CD4-positive, alpha-beta T cell treated with Interleukin-1 beta for 1 hour (primary cell): ENCODE data around the gene TMEM134.
A peak's percentile ranks its signal among the peaks of the same experiment; 100 is the strongest.
"Not testable (repeated sequence)": the region's sequence is repeated elsewhere in the genome, so short reads cannot be mapped to it uniquely, and the experiment has no call there.

ENCODE experiments used
- DNase-seq, 2 donors: peaks; one replicate each; pipeline ENCODE4 v3.0.0-alpha.2; 2020 to 2022

Gene TMEM134

DNA sequence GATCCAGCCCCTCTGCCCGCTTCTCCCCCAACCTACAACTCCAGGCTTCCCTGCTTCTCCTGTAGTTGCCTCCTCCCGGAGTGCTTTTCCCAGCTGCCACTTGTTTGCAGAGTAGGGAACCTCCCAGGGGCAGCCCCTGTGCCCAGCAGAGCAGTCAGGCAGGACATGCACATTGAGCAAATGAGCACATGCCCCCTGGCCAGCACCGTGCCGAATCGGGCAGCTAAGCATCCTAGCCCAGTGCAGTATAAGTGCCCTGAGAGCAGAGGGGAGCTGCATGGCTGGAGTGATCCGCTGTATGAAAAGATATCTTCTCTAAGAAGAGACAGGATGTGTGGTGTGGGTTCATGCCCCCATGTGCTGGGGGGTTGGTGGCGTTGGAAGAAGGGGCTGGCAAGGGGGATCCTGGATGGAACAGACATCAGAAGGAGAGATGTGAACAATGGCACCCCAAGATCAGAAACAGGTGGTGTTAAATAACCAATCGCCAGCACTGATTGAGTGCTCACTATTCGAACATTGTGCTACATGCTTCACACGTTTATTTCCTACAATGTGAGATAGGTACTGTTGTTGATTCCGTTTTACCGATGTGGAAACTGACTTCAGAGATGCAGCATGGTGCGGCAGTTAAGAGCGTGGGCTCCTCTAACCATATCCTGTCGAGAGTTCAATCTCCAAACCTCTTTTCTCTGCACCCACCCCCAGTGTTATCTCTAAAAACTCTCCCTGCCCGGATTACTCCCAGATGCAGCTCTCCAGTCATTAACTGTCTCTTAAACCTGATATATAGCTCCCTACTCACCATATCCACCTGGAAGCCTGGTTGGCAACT is 15.0 kb upstream of the TMEM134 start:
- DNase-seq, result peak; percentile 27 to 63

DNA sequence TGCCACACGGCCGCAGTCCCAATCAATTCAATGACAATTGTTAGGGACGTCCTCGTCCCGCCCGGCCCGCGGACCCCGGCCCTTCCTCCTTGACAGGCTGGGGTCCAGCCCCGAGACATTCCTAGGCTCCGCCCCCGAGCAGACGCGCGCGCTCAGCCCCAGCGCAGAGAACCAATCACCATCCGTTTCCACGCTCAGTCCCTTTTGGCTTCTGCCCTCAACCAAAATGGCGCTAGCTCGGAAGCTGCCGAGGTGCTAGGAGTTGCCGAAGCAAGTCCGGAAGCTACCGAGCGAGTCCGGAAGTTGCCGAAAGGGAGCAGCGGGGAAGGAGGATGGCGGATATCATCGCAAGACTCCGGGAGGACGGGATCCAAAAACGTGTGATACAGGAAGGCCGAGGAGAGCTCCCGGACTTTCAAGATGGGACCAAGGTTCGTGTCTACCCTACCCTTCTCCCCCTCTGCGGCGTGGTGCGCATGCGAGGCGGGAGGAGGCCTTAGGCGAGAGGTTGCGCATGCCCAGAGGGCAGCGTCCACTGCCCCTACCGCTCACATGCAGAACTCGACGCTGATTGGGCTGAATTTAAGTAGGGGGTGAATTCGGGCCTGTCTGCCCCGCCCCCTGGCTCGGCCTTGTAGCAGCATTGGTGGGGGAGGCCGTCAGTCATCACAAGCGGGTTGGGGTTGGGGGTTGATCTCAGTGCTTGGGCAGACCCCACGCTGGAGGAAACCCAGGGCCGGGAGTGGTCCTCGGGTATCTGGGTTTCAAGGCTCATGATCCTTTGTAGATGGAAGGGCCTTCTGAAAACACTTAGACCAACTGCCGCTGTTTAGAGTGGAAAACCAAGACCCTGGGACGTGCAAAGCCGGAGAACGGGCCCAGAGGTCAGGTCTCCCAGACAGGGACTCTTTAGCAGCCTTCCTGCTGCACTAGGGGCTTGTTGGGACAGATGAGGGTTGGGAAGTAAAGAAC is 14.1 kb upstream of the TMEM134 start, which contains the start of gene AIP:
AIP (plus strand) TSS at position 200 of the 972 bp plus-strand sequence; CDS start at position 333, 133 bp downstream.
- DNase-seq, result peak; percentile 97 to 98

DNA sequence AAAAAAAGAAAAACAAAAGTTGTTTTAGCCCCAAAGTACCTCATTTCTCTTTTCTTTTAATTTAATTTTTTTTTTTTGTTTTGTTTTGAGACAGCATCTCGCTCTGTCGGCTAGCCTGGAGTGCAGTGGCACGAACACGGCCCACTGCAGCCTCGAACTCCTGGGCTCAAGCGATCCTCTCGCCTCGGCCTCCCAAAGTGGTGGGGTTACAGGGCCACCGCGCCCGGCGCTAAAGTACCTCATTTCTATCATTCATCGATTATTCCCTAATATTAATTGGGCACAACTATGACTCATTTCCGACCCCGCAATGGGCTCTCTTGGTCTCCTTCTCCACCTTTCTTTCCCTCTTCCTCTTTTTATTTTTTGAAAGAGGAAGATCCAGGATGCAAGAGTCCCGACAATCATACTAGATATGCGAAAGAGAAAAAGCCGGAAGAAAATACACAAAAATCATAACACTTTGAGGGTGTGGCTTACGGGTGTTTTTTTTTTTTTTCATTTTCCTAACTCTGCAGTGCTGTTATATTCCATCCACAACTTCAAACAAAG is 13.3 kb upstream of the TMEM134 start:
- no peak for DNase-seq

DNA sequence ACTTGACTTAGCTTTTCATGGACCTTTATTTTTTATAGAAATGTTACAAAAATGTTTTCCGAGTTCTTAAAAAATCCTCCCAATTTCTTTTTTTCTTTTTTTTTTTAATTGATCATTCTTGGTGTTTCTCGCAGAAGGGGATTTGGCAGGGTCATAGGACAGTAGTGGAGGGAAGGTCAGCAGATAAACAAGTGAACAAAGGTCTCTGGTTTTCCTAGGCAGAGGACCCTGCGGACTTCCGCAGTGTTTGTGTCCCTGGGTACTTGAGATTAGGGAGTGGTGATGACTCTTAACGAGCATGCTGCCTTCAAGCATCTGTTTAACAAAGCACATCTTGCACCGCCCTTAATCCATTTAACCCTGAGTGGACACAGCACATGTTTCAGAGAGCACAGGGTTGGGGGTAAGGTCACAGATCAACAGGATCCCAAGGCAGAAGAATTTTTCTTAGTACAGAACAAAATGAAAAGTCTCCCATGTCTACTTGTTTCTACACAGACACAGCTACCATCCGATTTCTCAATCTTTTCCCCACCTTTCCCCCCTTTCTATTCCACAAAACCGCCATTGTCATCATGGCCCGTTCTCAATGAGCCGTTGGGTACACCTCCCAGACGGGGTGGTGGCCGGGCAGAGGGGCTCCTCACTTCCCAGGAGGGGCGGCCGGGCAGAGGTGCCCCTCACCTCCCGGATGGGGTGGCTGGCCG is 8.4 kb upstream of the TMEM134 start:
- DNase-seq, result not testable (repeated sequence)

DNA sequence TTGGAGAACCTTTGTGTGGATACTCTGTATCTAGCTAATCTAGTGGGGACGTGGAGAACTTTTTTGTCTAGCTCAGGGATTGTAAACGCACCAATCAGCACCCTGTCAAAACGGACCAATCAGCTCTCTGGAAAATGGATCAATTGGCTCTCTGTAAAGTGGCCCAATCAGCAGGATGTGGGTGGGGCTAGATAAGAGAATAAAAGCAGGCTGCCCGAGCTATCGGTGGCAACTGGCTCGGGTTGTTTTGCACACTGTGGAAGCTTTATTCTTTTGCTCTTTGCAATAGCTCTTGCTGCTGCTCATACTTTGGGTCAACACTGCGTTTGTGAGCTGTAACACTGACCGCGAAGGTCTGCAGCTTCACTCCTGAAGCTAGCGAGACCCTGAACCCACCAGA is 7.6 kb upstream of the TMEM134 start:
- DNase-seq, result not testable (repeated sequence)

DNA sequence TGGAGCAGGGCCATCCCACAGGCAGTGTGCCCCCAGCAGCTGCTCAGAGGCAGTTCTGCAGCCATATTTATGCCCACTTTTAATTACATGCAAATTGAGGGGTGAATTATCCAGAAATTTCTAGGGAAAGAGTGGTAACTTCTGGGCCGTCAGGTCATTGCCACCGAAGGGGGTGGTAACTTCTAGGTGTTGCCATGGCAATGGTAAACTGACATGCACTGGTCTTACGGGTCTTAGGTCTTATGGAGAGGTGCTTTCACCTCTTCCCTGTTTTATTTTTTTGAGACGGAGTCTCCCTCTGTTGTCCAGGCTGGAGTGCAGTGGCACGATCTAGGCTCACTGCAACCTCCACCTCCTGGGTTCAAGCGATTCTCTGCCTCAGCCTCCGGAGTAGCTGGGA is 3.8 kb upstream of the TMEM134 start:
- DNase-seq, result no peak

DNA sequence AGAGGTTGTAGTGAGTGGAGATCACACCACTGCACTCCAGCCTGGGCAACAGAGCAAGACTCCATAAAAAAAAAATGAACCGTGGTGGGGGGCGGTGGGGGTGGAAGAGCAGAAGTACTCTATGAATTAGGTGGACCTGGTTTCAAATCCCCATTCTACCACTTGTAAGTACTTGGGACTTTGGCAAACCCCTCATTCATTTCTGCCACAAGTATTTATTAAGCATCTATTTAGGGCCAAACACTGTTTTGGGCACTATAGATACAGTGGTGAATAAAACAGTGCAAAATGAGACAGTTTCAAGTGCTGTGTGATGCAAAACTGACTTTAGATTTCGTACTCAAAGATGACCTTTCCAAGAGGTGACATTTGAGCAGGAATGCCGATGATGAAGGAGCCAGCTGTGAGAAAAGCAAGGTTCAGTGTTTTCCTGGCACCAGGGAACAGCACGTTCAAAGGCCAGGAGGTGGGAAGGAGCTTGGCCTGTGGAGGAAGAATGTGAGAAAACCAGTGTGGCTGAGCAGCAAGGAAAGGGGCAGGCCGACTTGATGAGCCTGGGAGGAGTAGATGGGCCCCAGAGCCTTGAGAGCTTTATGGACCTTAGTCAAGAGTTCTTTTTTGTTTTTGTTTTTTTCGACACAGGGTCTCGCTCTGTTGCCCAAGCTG is 1.4 kb upstream of the TMEM134 start:
- no peak for DNase-seq

DNA sequence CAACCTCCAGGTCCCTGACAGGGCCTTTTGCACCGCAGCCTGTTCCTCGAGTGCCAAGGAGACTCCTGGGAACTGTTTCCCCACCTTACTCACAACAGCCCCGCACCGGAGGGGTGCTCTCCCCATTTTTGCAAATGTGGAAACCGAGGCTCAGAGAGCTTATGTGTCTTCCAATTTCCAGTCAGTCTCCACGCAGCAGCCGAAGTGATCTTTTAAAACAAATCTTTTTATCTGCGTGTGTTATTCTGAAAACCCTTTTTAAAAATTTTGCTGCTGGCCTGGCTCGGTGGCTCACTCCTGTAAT is 409 bp upstream of the TMEM134 start:
- DNase-seq, result no peak

DNA sequence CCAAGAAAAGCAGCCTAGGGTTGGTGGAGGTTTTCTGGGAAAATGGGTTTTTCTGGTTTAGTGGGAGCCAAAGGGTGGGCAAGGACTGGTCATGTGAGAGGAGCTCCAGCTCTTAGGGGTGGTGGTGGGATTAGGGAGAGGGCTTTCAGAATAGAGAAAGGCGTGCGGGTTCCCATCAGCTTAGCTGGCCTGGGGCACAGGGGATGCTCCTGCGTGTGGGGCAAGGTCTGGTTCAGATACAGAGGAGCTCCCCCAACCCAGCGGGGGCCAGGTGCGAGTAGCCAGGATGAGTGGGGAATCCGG is 644 bp downstream of the TMEM134 start:
- no peak for DNase-seq

DNA sequence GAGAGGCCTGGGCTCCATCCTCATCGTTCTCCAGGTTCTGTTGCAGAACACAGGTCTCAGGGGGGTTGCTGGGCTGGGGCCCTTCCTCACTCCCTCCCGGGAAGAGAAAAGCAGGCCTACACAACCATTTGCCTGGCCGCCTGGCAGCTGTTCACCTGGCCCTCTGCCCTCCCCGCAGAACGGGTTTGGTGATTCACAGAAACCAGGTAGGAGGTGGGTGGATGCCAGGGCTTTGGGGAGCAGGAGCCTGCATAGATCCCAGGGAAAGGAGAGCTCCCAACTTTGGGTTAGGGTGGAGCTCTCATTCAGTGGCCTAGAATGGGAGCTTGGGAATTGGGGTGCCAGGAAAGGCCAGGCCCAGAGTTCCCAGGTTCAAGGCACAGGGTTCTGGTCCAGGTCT is 995 bp downstream of the TMEM134 start:
- DNase-seq, result no peak

DNA sequence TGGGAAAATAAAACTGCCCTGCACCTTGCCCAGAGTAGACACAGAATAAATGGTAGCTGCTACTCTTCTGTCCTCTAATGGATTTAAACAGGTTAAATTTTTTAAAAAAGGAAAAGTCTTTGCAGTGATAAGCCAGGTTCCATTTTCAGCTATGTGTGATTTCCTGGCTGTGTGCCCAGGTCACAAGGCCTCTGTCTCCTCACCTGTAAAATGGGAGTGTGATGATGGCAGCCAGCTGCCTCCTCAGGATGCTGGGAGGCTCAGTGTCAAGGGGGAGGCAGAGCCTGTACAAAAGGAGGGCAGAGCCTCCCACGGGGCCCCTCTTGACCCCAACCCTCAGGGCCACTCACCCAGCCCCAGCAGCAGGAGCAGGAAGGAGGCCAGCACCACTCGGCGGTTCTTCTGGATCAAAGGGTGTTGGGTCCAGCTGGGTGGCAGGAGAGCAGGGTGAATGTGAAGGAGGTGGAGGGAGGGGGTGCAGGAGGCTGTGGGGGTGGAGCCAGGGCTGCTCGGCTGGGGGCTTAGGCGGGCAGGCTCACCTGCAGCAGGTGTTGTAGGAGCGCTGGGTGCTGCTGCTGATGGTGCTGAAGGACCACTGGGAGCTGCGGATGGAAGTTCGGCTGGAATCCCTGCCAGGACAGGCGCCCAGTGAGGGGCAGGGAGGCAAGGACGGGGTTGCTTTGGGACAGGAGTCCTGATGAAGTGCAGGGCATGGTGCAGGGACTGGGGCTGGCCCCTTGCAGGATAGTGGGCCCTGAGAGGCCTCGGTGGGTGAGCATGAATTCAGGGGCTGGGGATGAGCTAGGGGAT is 1.9 kb downstream of the TMEM134 start:
- DNase-seq, result no peak

DNA sequence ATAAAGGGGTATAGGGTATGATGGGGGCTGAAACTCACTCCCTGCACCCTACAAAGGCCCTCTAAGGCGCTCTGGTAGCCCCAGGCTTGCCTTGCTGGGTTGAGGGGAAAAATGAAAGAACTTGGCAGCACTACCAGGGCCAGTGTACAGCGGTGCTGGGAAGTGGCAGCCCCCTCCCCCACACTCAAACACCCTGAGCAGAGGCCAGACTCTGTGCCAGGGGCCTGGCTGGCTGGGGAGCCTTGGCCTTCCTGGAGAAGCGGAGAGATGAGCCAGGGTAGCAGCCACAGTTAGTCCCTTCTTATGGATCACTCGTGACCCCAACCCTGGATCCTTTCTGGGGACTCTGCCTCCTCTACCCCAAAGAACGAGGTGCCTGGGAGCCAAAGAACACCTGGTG is 2.7 kb downstream of the TMEM134 start:
- DNase-seq, result no peak

DNA sequence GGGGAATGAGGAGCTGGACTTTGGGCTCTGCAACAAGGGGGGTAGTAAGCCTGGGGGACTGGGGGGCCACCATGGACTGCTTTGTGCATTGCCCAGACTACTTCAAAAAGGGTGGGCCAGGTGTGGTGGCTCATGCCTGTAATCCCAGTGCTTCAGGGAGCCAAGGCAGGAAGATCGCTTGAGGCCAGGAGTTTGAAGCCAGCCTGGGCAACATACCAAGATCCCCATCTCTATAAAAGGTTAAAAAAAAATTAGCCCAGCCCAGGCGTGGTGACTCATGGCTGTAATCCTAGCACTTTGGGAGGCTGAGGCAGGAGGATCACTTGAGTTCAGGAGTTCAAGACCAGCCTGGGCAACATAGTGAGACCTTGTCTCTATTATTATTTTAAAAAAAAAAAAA is 3.5 kb downstream of the TMEM134 start:
- DNase-seq, result not testable (repeated sequence)

DNA sequence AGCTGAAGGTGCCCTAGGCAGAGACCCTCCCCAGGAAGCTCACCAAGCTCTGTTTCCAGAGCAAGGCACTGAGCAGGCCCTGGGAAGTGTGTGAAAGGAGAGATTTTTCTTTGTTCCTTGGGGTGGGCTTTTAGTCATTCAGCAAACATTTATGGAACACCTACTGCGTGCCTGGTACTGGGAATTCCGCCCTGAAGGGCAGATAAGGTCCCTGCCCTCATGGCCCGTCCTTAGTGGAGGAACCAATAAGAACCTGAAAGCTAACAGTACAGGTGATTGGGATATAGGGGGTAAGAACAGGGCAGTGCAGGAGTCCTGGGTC is 3.9 kb downstream of the TMEM134 start:
- no peak for DNase-seq

DNA sequence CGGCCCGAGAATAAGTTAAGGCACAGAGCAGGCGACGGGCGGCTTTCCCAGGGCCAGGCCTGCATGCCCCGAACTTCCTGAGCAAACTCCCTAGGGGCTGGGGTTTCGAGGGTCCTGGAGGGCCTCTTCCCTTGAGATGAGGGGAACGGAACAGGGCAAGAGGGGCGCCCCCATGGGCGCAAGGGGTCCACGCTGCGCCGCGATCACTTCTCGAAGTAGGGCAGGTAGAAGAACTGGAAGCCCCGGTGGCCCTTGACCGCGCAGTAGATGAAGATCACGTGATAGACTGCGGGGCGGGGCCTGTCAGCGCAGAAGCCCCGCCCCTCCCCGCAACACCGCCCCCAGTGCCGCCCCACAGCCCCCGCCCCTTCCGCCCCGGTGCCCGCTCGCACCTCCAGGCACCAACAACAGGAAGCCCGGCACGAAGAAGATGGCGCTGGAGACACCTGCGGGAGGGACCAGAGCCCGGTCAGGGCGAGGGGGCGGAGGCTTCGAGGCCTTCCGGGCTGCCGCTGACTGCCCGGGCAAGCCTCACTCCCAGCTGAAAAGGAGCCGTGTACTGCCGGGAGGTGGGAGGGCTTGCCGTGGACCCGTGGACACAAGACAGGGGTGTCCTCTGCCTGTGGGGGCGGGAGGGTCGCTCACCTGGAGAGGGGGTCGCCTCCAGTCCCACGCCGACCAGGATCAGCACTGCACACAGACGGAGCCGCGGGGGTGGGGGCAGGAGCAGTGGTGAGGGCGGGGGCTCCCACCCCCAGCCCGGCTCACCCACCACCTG is 4.5 kb downstream of the TMEM134 start:
- peak; percentile 96 for DNase-seq

DNA sequence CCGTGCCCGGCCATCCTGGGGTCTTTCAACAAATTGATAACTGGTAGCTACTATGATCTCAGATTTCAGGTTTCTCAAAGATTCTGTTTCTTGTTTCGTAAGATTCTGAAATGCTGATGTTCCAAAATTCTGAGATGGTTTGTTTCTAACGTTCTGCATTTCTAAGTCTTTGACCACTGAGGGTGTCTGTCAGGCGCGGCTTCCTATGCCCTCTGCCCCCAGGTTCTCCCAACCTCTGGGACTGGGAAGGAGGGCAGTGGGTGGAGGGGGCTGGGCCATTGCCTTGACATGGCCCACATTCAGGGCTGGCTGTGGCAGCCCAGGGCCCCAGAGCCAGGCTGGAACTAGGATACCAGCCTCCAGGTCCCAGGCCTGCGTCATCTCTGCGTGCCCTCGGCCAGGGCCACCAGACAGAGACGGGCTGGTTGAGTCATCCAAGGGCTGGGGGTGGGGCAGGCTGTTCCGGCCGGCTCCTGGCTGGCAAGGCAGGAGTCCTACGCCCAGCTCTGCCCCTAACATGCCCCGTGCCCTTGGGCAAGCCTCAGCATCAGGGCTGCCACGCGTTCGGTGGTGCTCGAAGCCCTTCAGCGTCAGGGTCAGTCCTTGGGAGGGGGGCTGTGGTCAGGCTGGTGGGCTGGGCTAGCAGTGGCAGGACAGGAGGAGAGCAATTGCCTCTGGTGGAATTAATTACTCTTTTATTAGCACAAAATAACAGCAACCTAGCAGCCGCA is 5.2 kb downstream of the TMEM134 start:
- DNase-seq, result peak in 1 of 2 donors; percentile 76

DNA sequence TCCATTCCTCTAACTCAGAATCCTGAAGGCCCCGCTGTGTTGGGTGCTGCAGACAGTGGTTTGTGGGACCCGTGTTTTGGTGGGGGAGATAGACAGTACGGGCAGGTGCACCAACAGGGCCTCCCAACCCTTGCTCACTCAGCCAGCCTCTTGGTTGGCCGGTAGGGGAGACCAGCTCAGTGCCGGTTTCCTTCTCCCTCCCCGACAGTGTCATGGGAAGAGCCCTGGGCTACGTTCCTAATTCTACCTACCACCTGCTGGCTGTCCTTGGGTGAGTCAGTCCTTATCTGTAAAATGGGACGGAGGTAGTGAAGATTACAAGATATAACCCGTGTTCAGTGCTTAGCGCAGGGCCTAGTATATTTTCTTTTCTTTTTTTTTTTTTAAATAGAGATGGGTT is 5.9 kb downstream of the TMEM134 start:
- DNase-seq, result no peak

DNA sequence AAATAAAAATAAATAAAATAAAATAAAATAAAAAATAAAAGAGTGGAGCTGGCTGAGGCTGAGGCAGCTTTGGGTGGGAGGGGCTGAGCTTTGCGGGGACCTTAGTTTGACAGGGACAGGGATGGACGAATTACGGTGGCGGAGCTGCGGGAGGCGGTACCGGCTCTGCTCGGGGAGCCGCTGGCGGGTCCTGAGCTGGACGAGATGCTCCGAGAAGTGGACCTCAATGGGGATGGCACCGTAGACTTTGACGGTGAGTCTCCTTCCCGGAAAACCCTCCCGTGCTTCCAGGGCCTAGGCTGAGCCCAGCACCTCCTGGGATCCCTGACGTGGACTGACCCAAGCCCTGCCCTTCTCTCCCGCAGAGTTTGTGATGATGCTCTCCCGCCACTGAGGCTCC is 10.8 kb downstream of the TMEM134 start:
- DNase-seq, result no peak

DNA sequence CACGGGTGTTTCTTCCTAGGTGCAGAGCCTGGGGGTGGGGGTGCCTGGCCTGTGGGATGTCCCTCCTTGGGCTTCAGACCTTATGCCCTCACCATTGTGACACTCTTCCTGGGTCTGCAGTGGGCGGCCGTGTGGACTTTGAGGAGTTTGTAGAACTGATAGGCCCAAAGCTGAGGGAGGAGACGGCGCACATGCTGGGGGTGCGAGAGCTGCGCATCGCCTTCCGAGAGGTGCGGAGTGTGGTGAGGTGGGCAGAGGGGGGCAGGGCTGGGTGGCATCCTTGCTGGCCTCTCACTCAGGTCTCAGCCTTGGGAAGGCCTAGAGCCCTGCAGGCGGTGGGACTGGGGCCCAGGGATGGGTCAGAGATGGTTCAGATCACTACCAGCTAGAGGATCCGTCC is 11.6 kb downstream of the TMEM134 start:
- no peak for DNase-seq

DNA sequence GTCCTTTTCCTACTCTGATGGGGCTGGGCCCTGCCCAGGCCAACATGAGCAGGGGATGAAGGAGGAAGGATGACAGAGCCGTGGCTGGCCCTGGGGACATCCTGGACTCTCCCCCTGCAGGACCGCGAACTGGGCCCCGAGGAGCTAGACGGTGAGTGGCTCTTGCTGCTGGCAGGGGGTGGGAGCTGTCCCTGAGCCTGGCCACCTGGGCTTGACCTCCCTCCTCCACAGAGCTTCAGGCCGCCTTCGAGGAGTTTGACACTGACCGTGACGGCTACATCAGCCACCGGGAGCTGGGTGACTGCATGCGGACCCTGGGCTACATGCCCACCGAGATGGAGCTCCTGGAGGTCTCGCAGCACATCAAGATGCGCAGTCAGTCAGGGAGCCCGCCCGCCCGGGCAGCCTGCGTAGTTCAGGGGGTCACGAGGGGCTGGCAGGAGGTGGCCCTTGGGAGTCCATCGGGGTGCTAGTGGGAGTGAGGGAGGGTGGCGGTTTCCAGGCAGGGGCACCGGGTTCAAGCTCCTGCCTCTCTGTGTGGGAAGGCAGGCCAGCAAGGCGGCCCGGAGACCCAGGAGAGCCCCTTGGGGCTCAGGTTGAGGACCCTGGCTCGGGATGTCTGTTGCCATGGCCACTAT is 12.9 kb downstream of the TMEM134 start:
- no peak for DNase-seq
